ENCODE data around the gene AP1S1. TPM values are rescaled to one million over a fixed set of nuclear protein-coding genes. Genes with fewer than 3 reads are reported as not detected.
"Not testable (repeated sequence)": the region's sequence is repeated elsewhere in the genome, so short reads cannot be mapped to it uniquely, and the experiment has no call there.

AP1S1 gene
- total RNA-seq, 1 donor from 2014 or later: 137 TPM

- no peak for DNase-seq (ENCODE audit: low read depth)
Measured at GRCh38 chr7:101200862-101201599, 46.8 kb downstream of the AP1S1 start, which contains the start of gene MOGAT3. TSS of gene MOGAT3 (minus strand) at chr7:101201036. CDS start at chr7:101200854, 182 bp downstream.

GRCh38 chr7:101201695-101202602, 47.7 kb downstream of the AP1S1 start:
- DNase-seq (ENCODE audit: low read depth): no peak

- DNase-seq (ENCODE audit: low read depth): no peak
Measured at GRCh38 chr7:101202603-101202918, 48.3 kb downstream of the AP1S1 start.

DNA sequence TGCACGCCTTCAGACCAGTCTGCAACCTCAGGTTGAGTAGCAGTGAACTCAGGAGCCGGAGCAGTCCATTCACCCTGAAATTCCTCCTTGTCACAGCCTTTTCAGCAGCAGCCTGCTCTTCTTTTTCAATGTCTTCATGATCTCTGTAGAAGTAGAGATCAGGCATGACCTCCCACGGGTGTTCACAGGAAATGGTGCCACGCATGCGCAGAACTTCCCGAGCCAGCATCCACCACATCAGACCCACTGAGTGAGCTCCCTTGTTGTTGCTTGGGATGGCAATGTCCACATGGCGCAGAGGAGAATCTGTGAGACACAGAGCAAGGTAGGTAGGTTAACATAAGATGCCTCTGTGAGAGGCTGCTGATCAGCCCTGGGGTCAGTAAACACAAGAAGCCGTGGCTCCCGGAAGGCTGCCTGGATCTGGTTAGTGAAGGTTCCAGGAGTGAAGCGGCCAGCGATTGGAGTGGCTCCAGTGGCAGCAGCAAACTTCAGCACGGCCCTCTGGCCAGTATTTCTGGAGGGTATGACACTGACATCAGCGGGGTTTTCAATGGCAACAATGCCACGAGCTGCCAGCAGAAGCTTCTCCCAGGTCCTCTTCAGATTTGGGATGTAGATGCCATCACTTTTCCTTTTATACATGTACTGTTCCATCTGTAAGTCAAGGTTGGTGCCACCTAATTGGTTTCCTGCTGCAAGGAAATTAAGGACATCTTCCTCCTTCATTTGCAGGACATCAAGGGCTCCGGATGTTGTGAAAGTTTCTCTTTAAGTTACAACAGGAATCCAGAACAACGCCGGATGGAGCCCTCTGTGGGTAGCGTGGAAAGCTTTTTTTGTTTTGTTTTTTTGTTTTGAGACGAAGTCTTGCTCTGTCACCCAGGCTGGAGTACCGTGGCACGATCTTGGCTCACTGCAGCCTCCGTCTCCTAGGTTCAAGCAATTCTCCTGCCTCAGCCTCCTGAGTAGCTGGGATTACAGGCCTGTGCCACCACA, 49.8 kb downstream of the AP1S1 start:
- DNase-seq (ENCODE audit: low read depth): not testable (repeated sequence)

DNA sequence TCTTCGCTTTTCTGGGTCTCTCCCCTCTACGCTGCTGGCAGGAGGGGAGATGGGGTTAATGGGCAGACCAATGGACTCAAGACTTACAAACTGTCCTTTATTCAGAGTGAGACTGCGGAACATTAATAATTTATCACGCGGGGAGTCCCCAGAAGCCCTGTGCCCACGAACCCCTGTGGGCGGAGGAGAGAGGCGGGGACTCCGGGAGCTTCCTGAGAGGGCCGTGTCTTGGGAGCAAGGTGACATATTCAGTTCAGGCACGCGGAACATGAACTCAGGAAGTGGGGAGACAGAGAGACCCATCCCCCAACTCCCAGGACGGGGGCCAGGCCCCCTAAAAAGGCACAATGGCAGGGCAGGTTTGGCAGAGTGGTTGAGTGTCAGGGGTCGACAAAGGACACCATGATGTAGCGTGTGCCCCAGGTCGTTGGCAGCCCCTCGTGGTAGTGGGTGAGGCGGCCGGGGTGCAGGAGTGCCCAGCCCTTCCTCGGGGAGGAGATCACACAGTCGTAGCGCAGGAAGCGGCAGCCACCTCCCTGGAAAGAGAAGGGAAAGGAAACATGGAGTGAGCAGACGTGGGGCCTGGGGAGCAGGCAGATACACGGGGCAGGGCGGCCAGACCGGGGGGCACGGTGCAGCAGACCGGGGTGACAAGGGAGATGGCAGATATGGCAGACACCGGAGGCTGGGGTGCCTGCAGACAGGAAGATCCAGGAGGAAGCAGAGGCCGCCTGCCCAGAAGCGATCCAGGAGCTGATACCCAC, 51.8 kb downstream of the AP1S1 start:
- DNase-seq (ENCODE audit: low read depth): no peak

GRCh38 chr7:101206665-101207042, 52.4 kb downstream of the AP1S1 start:
- no peak for DNase-seq (ENCODE audit: low read depth)

- DNase-seq (ENCODE audit: low read depth): no peak
Measured at GRCh38 chr7:101207459-101207858, 53.2 kb downstream of the AP1S1 start.

GRCh38 chr7:101208794-101209193, 54.5 kb downstream of the AP1S1 start:
- DNase-seq (ENCODE audit: low read depth): no peak

DNA sequence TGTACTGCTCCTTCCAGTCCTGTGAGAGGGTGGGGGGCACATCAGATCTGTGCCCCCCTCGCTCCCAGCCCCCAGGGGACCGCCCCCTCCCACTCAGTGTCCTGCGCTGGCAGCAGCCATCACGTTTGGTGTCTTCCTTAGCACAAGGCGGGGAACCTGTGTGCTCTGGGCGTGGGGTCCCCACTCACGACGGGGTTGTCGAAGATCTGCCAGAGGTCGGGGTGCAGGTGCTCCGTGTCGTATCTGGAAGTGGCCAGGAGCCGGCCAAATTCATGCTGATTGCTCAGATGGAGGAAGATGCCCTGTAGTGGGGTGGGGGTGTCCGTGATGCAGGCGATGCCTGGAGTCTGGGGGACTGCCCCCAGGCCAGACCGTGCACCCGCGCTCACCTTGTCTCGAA, 55.9 kb downstream of the AP1S1 start:
- DNase-seq (ENCODE audit: low read depth): no peak

Other genes with a start within 250 kb of the AP1S1 start
- 0.75 TPM in 1 of 2 replicates, not detected in the other for gene MUC3A, start 204.9 kb upstream of the AP1S1 start, total RNA-seq
- gene MUC12, start 184.9 kb upstream of the AP1S1 start, total RNA-seq: not detected in 2 replicates
- not detected in 2 replicates for gene MUC17, start 134.4 kb upstream of the AP1S1 start, total RNA-seq
- 18.6 and 43.8 TPM in 2 replicates for gene TRIM56, start 69.0 kb upstream of the AP1S1 start, total RNA-seq
- gene SERPINE1, start 27.4 kb upstream of the AP1S1 start, total RNA-seq: 860 and 1,733 TPM in 2 replicates
- 0.05 and 1.2 TPM in 2 replicates for gene VGF, start 11.1 kb downstream of the AP1S1 start, total RNA-seq
- not detected in 2 replicates for gene NAT16, start 25.8 kb downstream of the AP1S1 start, total RNA-seq
- gene MOGAT3, start 46.6 kb downstream of the AP1S1 start, total RNA-seq: not detected in 2 replicates
- gene PLOD3, start 63.1 kb downstream of the AP1S1 start, total RNA-seq: 31.3 and 55.8 TPM in 2 replicates
- 51.5 and 160 TPM in 2 replicates for gene ZNHIT1, start 63.7 kb downstream of the AP1S1 start, total RNA-seq
- 0.69 and 1.9 TPM in 2 replicates for gene CLDN15, start 83.3 kb downstream of the AP1S1 start, total RNA-seq
- 193 and 303 TPM in 2 replicates for gene FIS1, start 90.6 kb downstream of the AP1S1 start, total RNA-seq
- 32.3 and 65.0 TPM in 2 replicates for gene IFT22, start 167.3 kb downstream of the AP1S1 start, total RNA-seq
- gene COL26A1, start 208.4 kb downstream of the AP1S1 start, total RNA-seq: 2.2 TPM in 1 of 2 replicates, not detected in the other

All from renal cortical epithelial cell (primary cell).